Thoracic aorta (tissue), 2 donors: Measurements from ENCODE around the gene PPDPF. TPM values are rescaled to one million over a fixed set of nuclear protein-coding genes. Genes with fewer than 3 reads are reported as not detected.
A peak's percentile ranks its signal among the peaks of the same experiment; 100 is the strongest.

Experiments
- ATAC-seq: fragments of 150-250 bp; one replicate; pipeline ENCODE4 v1.8.0; 2017; ENCODE audit warnings: low read depth; ENCODE audit not compliant: insufficient number of reproducible peaks, low FRiP score
- DNase-seq: peaks from one replicate; pipeline ENCODE4 v3.0.0-alpha.2; 2020; ENCODE audit warnings: low spot score
- H3K27ac ChIP-seq, 2 donors: fragments of 200-600 bp; sonication (generic); 1 replicate in 1 of 2; 2 replicates in 1 of 2; pipeline ENCODE4 v1.5.1; 2016; ENCODE audit warnings: mild to moderate bottlenecking in 2 of 2, moderate library complexity in 2 of 2
- H3K27me3 ChIP-seq: fragments of 200-600 bp; sonication (generic); replicated peaks from 2 replicates; pipeline ENCODE4 v1.6.0; 2016; ENCODE audit warnings: mild to moderate bottlenecking; ENCODE audit not compliant: insufficient read depth
- H3K36me3 ChIP-seq: fragments of 200-600 bp; sonication (generic); one replicate; pipeline ENCODE4 v1.5.1; 2016
- H3K4me1 ChIP-seq, 2 donors: fragments of 200-600 bp; sonication (generic); 1 replicate in 1 of 2; 2 replicates in 1 of 2; pipeline versions ENCODE4 v1.5.1 to v1.6.0; 2016; ENCODE audit warnings: low read depth in 2 of 2, mild to moderate bottlenecking in 1 of 2; ENCODE audit not compliant: control insufficient read depth in 1 of 2
- H3K4me3 ChIP-seq: fragments of 200-600 bp; sonication (generic); 2 replicates; pipeline ENCODE4 v1.5.1; 2016; ENCODE audit warnings: mild to moderate bottlenecking
- H3K9me3 ChIP-seq: fragments of 200-600 bp; sonication (generic); 2 replicates; pipeline ENCODE4 v1.5.1; 2016
- CTCF ChIP-seq: fragments of 200-600 bp; sonication (generic); IDR thresholded peaks from one replicate; pipeline ENCODE4 v1.5.1; 2019; ENCODE audit warnings: antibody characterized with exemption
- total RNA-seq, 2 donors: library from RNA; depleted of rRNA; stranded (reverse); fragments of >200 nt; gene quantifications; one replicate each; pipeline versions ENCODE4 v1.1.0 to v1.2.3, GENCODE V29; 2016

Gene PPDPF
- total RNA-seq, 2 donors from 2014 or later: 105 to 197 TPM

GRCh38 chr20:63552481-63553249 lies 32.1 kb downstream of the PPDPF start:
- no peak overlapping the region for H3K27ac ChIP-seq
- no peak for TF ChIP-seq CTCF
- peaks cover 8% of the 10 kb centered on the region for H3K27me3 ChIP-seq
- H3K4me1 ChIP-seq: peaks cover 3 to 5% of the 10 kb centered on the region in 2 donors
- no peaks in the 10 kb centered on the region for H3K36me3 ChIP-seq
- ATAC-seq: no peak
- H3K4me3 ChIP-seq: peak overlapping the region; percentile 77
- no peaks in the 10 kb centered on the region for H3K9me3 ChIP-seq
- no peak for DNase-seq

- ATAC-seq (peak; percentile 31), DNase-seq (peak; percentile 41)
- H3K4me3 ChIP-seq: peak overlapping the region; percentile 77
- H3K27me3 ChIP-seq: peaks cover 3% of the 10 kb centered on the region
- no peaks in the 10 kb centered on the region for H3K36me3 ChIP-seq
- TF ChIP-seq CTCF: no peak
- H3K4me1 ChIP-seq: peaks cover 3 to 5% of the 10 kb centered on the region in 2 donors
- no peak overlapping the region for H3K27ac ChIP-seq
- H3K9me3 ChIP-seq: no peaks in the 10 kb centered on the region
Measured at GRCh38 chr20:63553251-63553932, 32.8 kb downstream of the PPDPF start.

- DNase-seq: no peak
- Histone ChIP-seq H3K9me3 (no peaks in the 10 kb centered on the region), H3K36me3 (no peaks in the 10 kb centered on the region), H3K4me1 (peaks cover 3 to 5% of the 10 kb centered on the region in 2 donors), H3K27ac (no peak within 1 kb of the TSS), H3K4me3 (peak within 1 kb of the TSS; percentile 77), H3K27me3 (no peaks in the 10 kb centered on the region)
- ATAC-seq: no peak
- no peak for TF ChIP-seq CTCF
Measured at GRCh38 chr20:63553933-63554290, 33.3 kb downstream of the PPDPF start, which contains the start of gene FNDC11. Gene FNDC11, plus strand, starts transcription at chr20:63554159. Its CDS starts 1,505 bp downstream, at chr20:63555664.

- Histone ChIP-seq H3K4me1 (peaks cover 3 to 5% of the 10 kb centered on the region in 2 donors), H3K36me3 (no peaks in the 10 kb centered on the region), H3K27me3 (no peaks in the 10 kb centered on the region), H3K9me3 (no peaks in the 10 kb centered on the region), H3K4me3 (peak overlapping the region; percentile 77), H3K27ac (no peak overlapping the region)
- DNase-seq (no peak), ATAC-seq (no peak)
- TF ChIP-seq CTCF: no peak
Measured at GRCh38 chr20:63554361-63555278, 34.1 kb downstream of the PPDPF start.
